GM10847 (cell line): ENCODE measurements around the gene CCDC51.

Source experiments
- POLR2A ChIP-seq: IDR thresholded peaks from 2 replicates; pipeline ENCODE4 v1.6.1; 2011; ENCODE audit not compliant: insufficient read length; ENCODE audit errors: extremely low read depth

Gene CCDC51

GRCh38 chr3:48439820-48440589 lies at the start of gene CCDC51, which contains the start of gene TMA7:
CCDC51 (minus strand) TSS chr3:48440119; CDS start chr3:48435128, 4,991 bp downstream.
TMA7 (plus strand) TSS chr3:48440257; CDS start chr3:48440297, 40 bp downstream.
- TF ChIP-seq POLR2A: peak; percentile 85

GRCh38 chr3:48486952-48487351 lies 47.0 kb upstream of the CCDC51 start:
- TF ChIP-seq POLR2A: no peak

- TF ChIP-seq POLR2A: no peak
Measured at GRCh38 chr3:48478626-48479555, 39.0 kb upstream of the CCDC51 start.

- TF ChIP-seq POLR2A: no peak
Measured at GRCh38 chr3:48477959-48478520, 38.1 kb upstream of the CCDC51 start.

GRCh38 chr3:48476426-48477053 lies 36.6 kb upstream of the CCDC51 start:
- TF ChIP-seq POLR2A: no peak

GRCh38 chr3:48475188-48475587 lies 35.3 kb upstream of the CCDC51 start:
- no peak for TF ChIP-seq POLR2A

GRCh38 chr3:48474619-48475018 lies 34.7 kb upstream of the CCDC51 start:
- no peak for TF ChIP-seq POLR2A

GRCh38 chr3:48473617-48473952 lies 33.7 kb upstream of the CCDC51 start:
- TF ChIP-seq POLR2A: no peak

GRCh38 chr3:48472923-48473616 lies 33.2 kb upstream of the CCDC51 start:
- TF ChIP-seq POLR2A: peak; percentile 83

- no peak for TF ChIP-seq POLR2A
Measured at GRCh38 chr3:48472673-48472922, 32.7 kb upstream of the CCDC51 start.

- TF ChIP-seq POLR2A: no peak
Measured at GRCh38 chr3:48470286-48470685, 30.4 kb upstream of the CCDC51 start.

- no peak for TF ChIP-seq POLR2A
Measured at GRCh38 chr3:48469046-48469915, 29.4 kb upstream of the CCDC51 start.

GRCh38 chr3:48468329-48468731 lies 28.4 kb upstream of the CCDC51 start:
- peak; percentile 17 for TF ChIP-seq POLR2A

GRCh38 chr3:48467473-48468267 lies 27.8 kb upstream of the CCDC51 start:
- no peak for TF ChIP-seq POLR2A

GRCh38 chr3:48467110-48467454 lies 27.2 kb upstream of the CCDC51 start:
- no peak for TF ChIP-seq POLR2A
